NCI-H446 (cell line): ENCODE data around the gene CTTNBP2.

Experiments
- DNase-seq, 2 experiments: peaks; one replicate each; lab custom pipeline; 2025; lab: John Stamatoyannopoulos, UW

Gene CTTNBP2

DNA sequence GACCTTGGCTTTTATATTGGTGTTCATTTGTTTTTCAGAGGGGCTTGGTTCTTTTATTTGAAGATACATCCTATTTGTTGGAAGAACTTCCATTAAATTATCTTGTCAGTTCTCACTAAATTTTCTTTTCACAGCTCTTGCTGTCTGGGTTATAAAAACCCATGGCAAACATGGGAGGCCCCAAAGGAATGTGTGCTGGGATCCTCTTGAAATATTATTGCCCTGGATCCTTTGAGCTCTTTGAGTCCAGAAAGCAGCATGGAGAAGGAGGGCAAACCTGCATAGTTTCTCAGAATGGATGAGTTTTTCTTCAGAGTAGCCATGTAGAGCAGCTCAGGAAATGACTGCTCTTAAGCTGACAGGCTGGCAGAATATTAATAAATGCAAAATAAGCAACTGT, 187.4 kb downstream of the CTTNBP2 start:
- DNase-seq: no peak

DNA sequence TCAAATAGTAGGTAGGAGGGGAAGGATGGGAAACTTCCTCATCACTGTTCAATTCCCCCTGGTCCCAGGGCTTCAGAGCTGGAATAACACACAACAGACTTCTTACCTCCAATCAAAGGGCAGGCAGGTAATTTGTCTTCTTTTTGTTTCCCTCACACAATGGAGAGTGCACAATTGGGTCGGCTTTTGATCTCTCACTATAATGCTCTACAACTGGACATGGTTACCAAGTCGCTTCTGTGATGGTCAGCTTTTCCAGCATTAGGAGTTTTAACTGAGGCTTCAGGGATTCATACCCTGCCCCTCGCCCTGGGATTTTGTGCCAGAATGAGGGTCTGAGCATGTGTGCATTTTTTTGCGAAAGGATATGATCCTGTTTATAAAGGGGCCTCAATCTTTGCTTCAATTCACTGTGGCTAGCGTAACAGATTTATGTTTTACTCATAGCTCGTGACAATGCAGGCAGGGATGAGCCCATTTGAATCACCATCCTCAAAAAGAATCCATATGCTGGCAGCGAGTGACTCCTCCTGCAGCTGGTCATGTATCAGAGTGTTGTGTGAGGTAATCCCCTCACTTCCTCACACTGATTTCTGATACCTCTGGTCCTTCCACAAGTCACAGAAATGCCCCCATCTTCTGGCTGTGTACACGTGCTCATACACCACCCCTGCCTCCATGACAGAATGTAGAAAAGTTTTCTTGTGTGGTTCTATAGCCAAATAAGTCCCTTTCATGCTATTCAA, 189.6 kb downstream of the CTTNBP2 start:
- no peak for DNase-seq

DNA sequence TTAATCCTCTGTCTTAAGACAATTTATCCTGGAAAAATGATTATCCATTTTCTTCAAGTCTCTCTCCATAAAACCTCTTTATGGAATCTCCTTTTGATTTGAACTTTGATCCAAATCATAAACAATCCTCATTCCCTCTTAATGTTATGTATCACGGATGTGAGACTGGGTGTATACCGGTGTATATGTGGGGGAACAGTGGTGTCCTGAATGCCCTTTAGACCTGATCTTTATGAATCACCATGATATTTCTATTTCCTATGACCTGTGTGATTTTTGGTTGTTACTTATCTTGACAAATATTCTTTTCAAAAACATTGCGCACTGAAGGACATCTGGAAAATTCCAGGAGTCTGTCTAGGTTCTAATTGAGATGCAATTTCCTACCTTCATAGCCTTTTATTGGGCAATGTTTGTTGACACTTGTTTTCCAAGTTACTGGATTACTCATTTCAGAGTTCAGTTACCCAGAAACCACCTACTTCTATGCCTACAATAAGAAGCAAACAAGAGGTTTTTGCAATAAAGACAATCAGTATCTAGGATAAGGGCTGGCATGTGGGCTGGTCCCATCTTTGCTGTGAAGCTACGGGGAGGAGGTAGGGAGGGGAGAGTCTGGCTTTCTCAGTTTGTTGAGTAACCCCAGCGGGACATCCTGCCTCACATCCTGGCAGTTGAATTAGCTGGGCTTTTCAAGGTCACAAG, 190.4 kb downstream of the CTTNBP2 start:
- no peak for DNase-seq

DNA sequence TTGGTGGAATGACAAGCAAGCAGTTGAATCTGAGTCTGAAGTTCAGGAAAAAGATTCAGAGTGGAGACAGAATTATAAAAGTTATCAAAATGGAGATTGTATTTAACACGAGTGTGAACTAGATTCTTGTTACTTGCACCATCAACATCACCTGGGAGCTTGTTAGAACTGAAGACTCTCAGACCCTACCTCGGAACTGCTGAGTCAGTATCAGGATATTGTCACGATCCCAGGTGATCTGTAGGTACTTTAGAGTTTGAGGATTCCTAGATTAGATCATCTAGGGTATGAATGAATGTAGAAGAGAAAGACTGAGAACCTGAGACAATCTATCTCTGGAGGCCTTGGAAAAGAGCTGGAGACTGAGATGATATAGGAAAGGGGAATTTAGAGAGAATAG, 194.1 kb downstream of the CTTNBP2 start:
- no peak for DNase-seq

DNA sequence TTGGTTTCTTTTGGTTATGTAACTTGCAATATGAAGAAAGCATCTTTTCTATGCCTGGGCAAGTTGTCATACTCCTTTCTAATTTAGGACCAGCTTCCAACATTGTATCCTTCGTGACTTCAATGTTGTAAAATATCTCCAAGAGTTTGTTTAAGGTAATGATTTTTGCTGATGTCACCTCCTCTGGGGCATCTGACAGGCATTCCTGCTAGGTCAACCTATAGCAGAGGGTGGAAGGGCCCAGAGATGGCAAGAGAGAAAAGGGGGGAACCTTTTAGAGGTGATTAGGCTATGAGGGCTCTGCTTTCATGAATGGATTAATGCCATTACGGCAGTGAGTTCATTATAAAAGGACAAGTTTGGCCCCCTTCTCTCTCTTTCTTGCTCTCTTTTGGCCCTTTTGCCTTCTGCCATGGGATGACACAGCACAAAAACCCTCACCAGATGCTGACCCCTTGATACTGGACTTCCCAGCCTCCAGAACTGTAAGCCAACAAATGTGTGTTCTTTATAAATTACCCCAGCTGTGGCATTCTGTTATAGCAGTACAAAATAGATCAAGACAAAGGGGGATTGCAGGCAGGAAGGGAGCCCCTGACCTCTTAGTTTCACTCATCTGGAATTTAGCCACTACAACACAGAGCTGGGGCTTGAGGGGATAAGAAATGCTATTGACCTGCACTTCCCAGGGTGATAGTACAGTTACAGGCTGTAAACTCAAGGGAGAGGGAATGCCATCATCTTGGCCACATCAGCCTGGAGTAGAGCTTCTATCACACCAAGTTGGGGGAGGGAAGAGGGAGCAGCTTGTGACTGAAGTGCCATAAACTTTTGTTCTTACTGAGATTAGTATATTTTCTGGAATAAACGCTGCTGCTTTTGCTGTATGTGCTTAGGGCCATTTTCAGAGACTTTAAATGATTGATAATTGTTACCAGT, 197.5 kb downstream of the CTTNBP2 start:
- no peak for DNase-seq

DNA sequence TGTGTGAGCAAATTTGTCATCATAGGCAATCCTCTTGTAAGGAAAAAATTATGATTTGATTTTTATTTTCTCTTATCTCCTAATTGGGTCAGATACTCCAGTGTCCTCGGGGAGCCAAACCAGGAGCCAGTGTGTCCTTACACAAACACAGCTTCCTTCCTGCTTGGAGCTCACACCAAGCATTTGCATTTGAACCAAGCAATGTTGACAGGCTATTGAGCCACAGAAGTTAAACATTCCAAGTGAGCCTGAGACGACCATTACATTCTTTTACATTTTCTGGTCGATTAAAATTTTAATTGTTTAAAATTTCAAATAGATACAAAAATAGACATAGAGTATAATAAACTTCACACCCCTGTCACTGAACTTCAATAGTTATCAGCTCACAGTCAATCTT, 198.6 kb downstream of the CTTNBP2 start:
- DNase-seq: no peak

DNA sequence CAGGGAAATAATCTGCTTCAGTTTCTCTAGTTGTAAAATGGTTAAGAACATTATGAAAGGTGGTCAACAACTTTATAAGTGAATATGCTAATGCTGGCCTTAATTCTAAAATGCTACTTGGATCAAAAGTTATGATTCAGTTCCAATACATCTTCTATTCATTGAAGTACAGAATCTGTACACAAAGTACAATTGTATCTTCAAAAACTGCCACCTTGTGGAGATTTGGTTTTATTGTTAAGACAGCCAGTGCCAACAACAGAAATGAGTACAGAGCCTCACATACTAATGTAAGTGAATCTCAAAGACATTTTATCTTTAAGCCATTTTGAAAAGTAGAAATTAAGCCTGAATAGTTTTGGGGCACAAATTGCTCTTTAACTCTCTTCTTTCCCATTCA, 199.4 kb downstream of the CTTNBP2 start:
- peak in 1 of 2 experiments; percentile 6 for DNase-seq

- peak in 1 of 2 experiments; percentile 3 for DNase-seq
Observed at GRCh38 chr7:117673367-117673766, 199.9 kb downstream of the CTTNBP2 start.

- DNase-seq: no peak
Observed at GRCh38 chr7:117672453-117672852, 200.8 kb downstream of the CTTNBP2 start.

GRCh38 chr7:117669818-117670217, 203.4 kb downstream of the CTTNBP2 start:
- DNase-seq: no peak

DNA sequence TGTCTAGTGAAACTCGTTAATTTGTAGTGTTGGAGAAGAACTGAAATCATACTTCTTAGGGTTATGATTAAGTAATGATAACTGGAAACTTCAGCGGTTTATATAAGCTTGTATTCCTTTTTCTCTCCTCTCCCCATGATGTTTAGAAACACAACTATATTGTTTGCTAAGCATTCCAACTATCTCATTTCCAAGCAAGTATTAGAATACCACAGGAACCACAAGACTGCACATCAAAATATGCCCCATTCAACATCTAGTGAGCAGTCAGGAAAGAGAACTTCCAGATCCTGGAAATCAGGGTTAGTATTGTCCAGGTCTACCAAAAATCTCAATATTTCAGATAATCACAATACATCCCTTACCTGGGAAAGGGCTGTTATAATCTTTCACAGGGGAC, 205.8 kb downstream of the CTTNBP2 start:
- DNase-seq: no peak

- DNase-seq: no peak
Observed at GRCh38 chr7:117666689-117667088, 206.6 kb downstream of the CTTNBP2 start.

DNA sequence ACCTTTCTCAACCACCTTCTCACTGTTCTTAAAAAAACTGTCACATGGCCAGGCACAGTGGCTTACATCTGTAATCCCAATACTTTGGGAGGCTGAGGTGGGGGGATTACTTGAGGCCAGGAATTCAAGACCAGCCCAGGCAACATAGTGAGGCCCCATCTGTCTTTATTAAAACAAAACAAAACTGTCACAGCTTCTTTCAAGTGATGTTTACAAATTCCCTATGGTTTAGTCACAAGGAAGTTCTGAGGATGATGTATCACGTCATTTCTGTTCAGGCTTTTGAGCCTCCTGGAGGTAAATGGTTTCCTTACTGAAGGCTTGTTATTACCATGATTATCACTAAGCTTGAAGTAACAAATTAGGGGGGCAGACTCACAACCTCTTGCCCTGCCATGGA, 207.2 kb downstream of the CTTNBP2 start:
- DNase-seq: no peak

GRCh38 chr7:117665368-117665767, 207.9 kb downstream of the CTTNBP2 start:
- DNase-seq: no peak

- no peak for DNase-seq
Observed at GRCh38 chr7:117664047-117664446, 209.2 kb downstream of the CTTNBP2 start.

DNA sequence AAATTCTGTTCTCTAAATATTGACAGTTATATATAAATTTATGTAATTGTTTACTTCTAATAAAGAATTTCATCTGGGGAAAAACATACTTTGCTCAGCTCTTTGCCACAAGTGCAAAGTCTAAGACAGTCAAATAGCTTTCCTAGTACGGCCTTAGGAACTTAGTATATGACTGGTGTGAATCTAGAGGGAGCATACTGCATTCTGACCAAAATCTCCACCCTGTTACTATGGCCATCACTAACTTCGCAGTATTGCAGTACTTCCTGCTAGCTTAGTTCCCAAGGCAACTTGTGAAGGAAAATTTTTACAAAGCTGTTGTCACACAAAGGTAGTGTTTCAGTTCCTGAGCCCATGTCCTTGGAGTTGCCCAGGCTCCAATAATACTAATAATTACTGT, 211.9 kb downstream of the CTTNBP2 start:
- no peak for DNase-seq
